Endothelial cell of umbilical vein (primary cell): ENCODE results near the gene FAM181A. TPM values are rescaled to one million over a fixed set of nuclear protein-coding genes. Genes with fewer than 3 reads are reported as not detected.
A peak's percentile ranks its signal among the peaks of the same experiment; 100 is the strongest.

Experiments
- BruUV-seq: library from RNA; stranded (reverse); fragments of 400-500 nt; replicated peaks from 2 replicates; lab custom pipeline; 2021; lab: Mats Ljungman, UMichigan
- CTCF ChIA-PET: fragments of 300-600, 350-600 bp; sonication (Branson Sonifier 250); formaldehyde crosslinking; loops from one replicate; lab custom pipeline; 2021; ENCODE audit warnings: antibody characterized with exemption, inconsistent platforms; lab: Charles Lee
- POLR2A ChIA-PET: fragments of 300-600, 350-600 bp; sonication (Branson Sonifier 250); formaldehyde crosslinking; loops from one replicate; lab custom pipeline; 2021; ENCODE audit warnings: antibody characterized with exemption, inconsistent platforms; lab: Charles Lee
- DNase-seq: peaks from one replicate; pipeline ENCODE4 v3.0.0-alpha.2; 2011; ENCODE audit warnings: low read depth, low spot score
- FAIRE-seq: peaks from 2 replicates; lab custom pipeline; 2011; peaks lifted over from hg19 to GRCh38; lab: Jason Lieb, UNC
- H2AFZ ChIP-seq: 2 replicates; pipeline ENCODE4 v1.6.0; 2012; ENCODE audit warnings: low read depth, low read length, control low read depth, inconsistent platforms
- H3K27ac ChIP-seq: 2 replicates; pipeline ENCODE4 v1.5.1; 2011; ENCODE audit warnings: low read depth, mild to moderate bottlenecking, control low read depth, low read length, moderate library complexity; ENCODE audit not compliant: insufficient read depth
- H3K27me3 ChIP-seq, 2 experiments: 2 replicates each; pipeline versions ENCODE4 v1.6.0 to v1.6.1; 2011; ENCODE audit warnings: low read length in 2 of 2, mixed read lengths in 1 of 2; ENCODE audit not compliant: control insufficient read depth in 2 of 2, insufficient read depth in 2 of 2
- H3K36me3 ChIP-seq, 2 experiments: 2 replicates in 1 of 2; 3 replicates in 1 of 2; pipeline ENCODE4 v1.5.1; 2011; ENCODE audit warnings: low read length in 2 of 2, mild to moderate bottlenecking in 1 of 2, moderate library complexity in 1 of 2; ENCODE audit not compliant: control insufficient read depth in 2 of 2, insufficient read depth in 2 of 2; ENCODE audit errors: extremely low read depth in 1 of 2
- H3K4me1 ChIP-seq: 3 replicates; pipeline ENCODE4 v1.5.1; 2011; ENCODE audit warnings: mild to moderate bottlenecking, low read length; ENCODE audit not compliant: control insufficient read depth, insufficient read depth; ENCODE audit errors: extremely low read depth
- H3K4me2 ChIP-seq: 2 replicates; pipeline ENCODE4 v1.6.1; 2011; ENCODE audit warnings: low read length, control low read depth, mixed read lengths; ENCODE audit not compliant: insufficient read depth
- H3K4me3 ChIP-seq, 3 experiments: fragments of 200-600 bp in 1 of 3; sonication (generic), shearing (Covaris generic) in 1 of 3; replicated peaks in 1 of 3; 2 replicates each; pipeline ENCODE4 v1.5.1; 2011 to 2016; ENCODE audit warnings: control low read depth in 3 of 3, low read length in 3 of 3, mild to moderate bottlenecking in 2 of 3, inconsistent platforms in 1 of 3, low read depth in 1 of 3, moderate library complexity in 1 of 3; ENCODE audit not compliant: insufficient read depth in 1 of 3
- H3K79me2 ChIP-seq: 2 replicates; pipeline ENCODE4 v1.6.0; 2012; ENCODE audit warnings: low read length, inconsistent platforms; ENCODE audit not compliant: control insufficient read depth, insufficient read depth
- H3K9ac ChIP-seq: replicated peaks from 2 replicates; pipeline ENCODE3; 2011; ENCODE audit warnings: low read length, control low read depth; ENCODE audit not compliant: insufficient read depth; ENCODE audit errors: extremely low read depth
- H3K9me1 ChIP-seq: replicated peaks from 3 replicates; pipeline ENCODE4 v1.6.0; 2011; ENCODE audit warnings: mild to moderate bottlenecking, low read length; ENCODE audit not compliant: control insufficient read depth, insufficient read depth; ENCODE audit errors: extremely low read depth
- H3K9me3 ChIP-seq: replicated peaks from 2 replicates; pipeline ENCODE4 v1.5.1; 2012; ENCODE audit warnings: low read length, inconsistent platforms; ENCODE audit not compliant: control insufficient read depth, insufficient read depth
- H4K20me1 ChIP-seq: replicated peaks from 2 replicates; pipeline ENCODE3; 2011; ENCODE audit warnings: mild to moderate bottlenecking, low read length; ENCODE audit not compliant: control insufficient read depth, insufficient read depth; ENCODE audit errors: extremely low read depth
- CTCF ChIP-seq, 2 donors: IDR thresholded peaks; 1 replicate in 1 of 2; 2 replicates in 1 of 2; pipeline ENCODE4 v1.5.1; 2011; ENCODE audit warnings: low read length in 2 of 2, mild to moderate bottlenecking in 2 of 2, moderate library complexity in 2 of 2, control low read depth in 1 of 2, inconsistent platforms in 1 of 2, low read depth in 1 of 2; ENCODE audit not compliant: insufficient read depth in 1 of 2; ENCODE audit errors: extremely low read depth in 1 of 2
- EZH2 ChIP-seq: IDR thresholded peaks from 2 replicates; pipeline ENCODE4 v1.6.1; 2012; ENCODE audit warnings: borderline replicate concordance, low read depth, mild to moderate bottlenecking, moderate library complexity, low read length, inconsistent platforms; ENCODE audit not compliant: severe bottlenecking
- JUN ChIP-seq: IDR thresholded peaks from 2 replicates; pipeline ENCODE4 v1.6.1; 2011; ENCODE audit warnings: borderline replicate concordance, low read depth; ENCODE audit not compliant: insufficient read length, insufficient read depth
- MYC ChIP-seq: IDR thresholded peaks from one replicate; pipeline ENCODE4 v1.6.1; 2011; ENCODE audit warnings: mild to moderate bottlenecking, low read depth, low read length
- POLR2A ChIP-seq: IDR thresholded peaks from 2 replicates; pipeline ENCODE4 v1.6.1; 2012; ENCODE audit warnings: low read depth, mild to moderate bottlenecking, control low read depth, low read length
- POLR2AphosphoS5 ChIP-seq: IDR thresholded peaks from 2 replicates; pipeline ENCODE4 v1.6.1; 2012; ENCODE audit warnings: low read depth, mild to moderate bottlenecking, control low read depth, low read length, moderate library complexity; ENCODE audit not compliant: insufficient read depth
- dilution Hi-C: fragments of 300-500 bp; cut with MboI; formaldehyde crosslinking; loops from one replicate; pipeline ENCODE4 v1.15.0; 2019; ENCODE audit warnings: low sequenced_read_pairs; ENCODE audit not compliant: extremely low pct_ligation_motif_present
- intact Hi-C: fragments of 100-400 bp; cut with micrococcal nuclease; formaldehyde crosslinking; loops from one replicate; pipeline ENCODE4 v1.10.0; 2022
- polyA plus RNA-seq, 4 experiments: library from polyadenylated mRNA; depleted of rRNA in 3 of 4; stranded (reverse) in 3 of 4; unstranded in 1 of 4; fragments of >200 nt; gene quantifications; 2 replicates each; pipeline versions ENCODE4 v1.2.1 to v1.2.3, GENCODE V29; 2011 to 2012; ENCODE audit warnings: missing spikeins in 1 of 4
- total RNA-seq: library from RNA; stranded (reverse); gene quantifications from 2 replicates; pipeline ENCODE4 v1.2.3, GENCODE V29; 2021
- TF ChIP-seq, protein P1 (sequence below): IDR thresholded peaks from 2 replicates; pipeline ENCODE4 v1.6.1; 2011; ENCODE audit not compliant: insufficient read depth, insufficient read length

FAM181A gene
- total and polyA plus RNA-seq, 2 donors (not counting 3 experiments of a cell fraction or from before 2014, with no cell fraction given), result not detected

- no peaks in the 10 kb centered on the region for H3K36me3 ChIP-seq
- no peak overlapping the region for H3K4me3 ChIP-seq
- TF ChIP-seq EZH2, result no peak
- TF ChIP-seq, protein P1, sequence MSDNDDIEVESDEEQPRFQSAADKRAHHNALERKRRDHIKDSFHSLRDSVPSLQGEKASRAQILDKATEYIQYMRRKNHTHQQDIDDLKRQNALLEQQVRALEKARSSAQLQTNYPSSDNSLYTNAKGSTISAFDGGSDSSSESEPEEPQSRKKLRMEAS, result no peak
- no peak for TF ChIP-seq MYC
- no peak for TF ChIP-seq JUN
- no peak for TF ChIP-seq CTCF (IDR thresholded peaks at IDR 0.05; ENCODE audit: extremely low read depth in 1 of 2, insufficient read depth in 1 of 2, low read depth in 1 of 2, low read length in 2 of 2)
- no peak for TF ChIP-seq POLR2A
- no peak for TF ChIP-seq POLR2AphosphoS5
- no peaks in the 10 kb centered on the region for H4K20me1 ChIP-seq
- H2AFZ ChIP-seq, result no peak overlapping the region
- dilution Hi-C loops, result no loop called here
- H3K9me1 ChIP-seq, result no peaks in the 10 kb centered on the region
- BruUV-seq, result no TSS peak
- ChIA-PET POLR2A (no interaction called here), CTCF (interaction anchor here (0.8 to 7.1 kb wide), 4 partner anchors 14 to 23 kb away, joined by 3 to 60 read pairs (median 4); no protein-coding TSS in a partner anchor)
- no peak overlapping the region for H3K4me2 ChIP-seq
- H3K9ac ChIP-seq, result no peak overlapping the region
- DNase-seq, result no peak
- peak overlapping the region; percentile 49 for H3K27ac ChIP-seq
- H3K27me3 ChIP-seq, result no peaks in the 10 kb centered on the region
- no peak for FAIRE-seq
- H3K79me2 ChIP-seq, result no peaks in the 10 kb centered on the region
- H3K4me1 ChIP-seq, result no peaks in the 10 kb centered on the region
- H3K9me3 ChIP-seq, result no peaks in the 10 kb centered on the region
- intact Hi-C loops, result no loop called here
Measured at GRCh38 chr14:93958567-93959238, 31.6 kb downstream of the FAM181A start.
